Bronchial epithelial cell (primary cell): ENCODE measurements around the gene HOXA2. TPM values are rescaled to one million over a fixed set of nuclear protein-coding genes. Genes with fewer than 3 reads are reported as not detected.

ENCODE experiments used
- DNase-seq: peaks from one replicate; pipeline ENCODE4 v3.0.0-alpha.2; 2010; ENCODE audit warnings: low read depth
- FAIRE-seq: peaks from 2 replicates; lab custom pipeline; 2011; peaks lifted over from hg19 to GRCh38; lab: Jason Lieb, UNC
- H3K27me3 ChIP-seq: 2 replicates; pipeline ENCODE4 v1.5.1; 2011; ENCODE audit warnings: low read length; ENCODE audit not compliant: control insufficient read depth, insufficient read depth
- H3K36me3 ChIP-seq: 2 replicates; pipeline ENCODE4 v1.5.1; 2011; ENCODE audit warnings: low read length; ENCODE audit not compliant: control insufficient read depth, insufficient read depth
- H3K4me3 ChIP-seq: 2 replicates; pipeline ENCODE4 v1.5.1; 2011; ENCODE audit warnings: mild to moderate bottlenecking, low read depth, low read length, control low read depth
- CTCF ChIP-seq: IDR thresholded peaks from 2 replicates; pipeline ENCODE4 v1.5.1; 2011; ENCODE audit warnings: mild to moderate bottlenecking, moderate library complexity, low read length, control low read depth, inconsistent platforms; ENCODE audit not compliant: insufficient read depth, severe bottlenecking
- total RNA-seq: library from RNA; depleted of rRNA; stranded (reverse); fragments of >200 nt; gene quantifications from 2 replicates; pipeline ENCODE4 v1.2.1, GENCODE V29; 2014

Gene HOXA2
- total RNA-seq, 1 donor from 2014 or later: not detected

GRCh38 chr7:27132214-27132613 lies 29.7 kb upstream of the HOXA2 start:
- H3K4me3 ChIP-seq: no peak overlapping the region
- TF ChIP-seq CTCF: no peak
- no peak for FAIRE-seq

GRCh38 chr7:27131390-27131819 lies 28.9 kb upstream of the HOXA2 start:
- Histone ChIP-seq H3K27me3 (peaks cover 61% of the 10 kb centered on the region), H3K36me3 (no peaks in the 10 kb centered on the region), H3K4me3 (no peak overlapping the region)
- no peak for FAIRE-seq
- no peak for DNase-seq
- no peak for TF ChIP-seq CTCF

More at GRCh38 chr7:27132214-27132613, 29.7 kb upstream of the HOXA2 start:
- no peak for DNase-seq
- Histone ChIP-seq H3K27me3 (peaks cover 60% of the 10 kb centered on the region), H3K36me3 (no peaks in the 10 kb centered on the region)

- Histone ChIP-seq H3K4me3 (peak within 1 kb of the TSS; percentile 18), H3K27me3 (peaks cover 62% of the 10 kb centered on the region), H3K36me3 (no peaks in the 10 kb centered on the region)
- no peak for TF ChIP-seq CTCF
- FAIRE-seq (no peak), DNase-seq (no peak)
Measured at GRCh38 chr7:27130540-27131389, 28.3 kb upstream of the HOXA2 start, which contains the start of gene HOXA4. Gene HOXA4, minus strand, starts transcription at chr7:27130757. Its CDS starts 24 bp downstream, at chr7:27130733.

- no peak for FAIRE-seq
- H3K36me3 ChIP-seq: no peaks in the 10 kb centered on the region
- no peak for DNase-seq
- TF ChIP-seq CTCF: no peak
- H3K27me3 ChIP-seq: peaks cover 65% of the 10 kb centered on the region
- H3K4me3 ChIP-seq: no peak overlapping the region
Measured at GRCh38 chr7:27129729-27130539, 27.5 kb upstream of the HOXA2 start.

- DNase-seq: no peak
Measured at GRCh38 chr7:27128776-27129728, 26.6 kb upstream of the HOXA2 start.

More at GRCh38 chr7:27128776-27129728, 26.6 kb upstream of the HOXA2 start:
- Histone ChIP-seq H3K36me3 (no peaks in the 10 kb centered on the region), H3K4me3 (no peak overlapping the region), H3K27me3 (peaks cover 69% of the 10 kb centered on the region)
- TF ChIP-seq CTCF: no peak
- FAIRE-seq: no peak
